Activated naive CD4-positive, alpha-beta T cell treated with anti-CD3 and anti-CD28 coated beads for 36 hours (primary cell): ENCODE results near the gene ITGA8. TPM values are rescaled to one million over a fixed set of nuclear protein-coding genes. Genes with fewer than 3 reads are reported as not detected.
"Not testable (repeated sequence)": the region's sequence is repeated elsewhere in the genome, so short reads cannot be mapped to it uniquely, and the experiment has no call there.

Source experiments
- CTCF ChIA-PET: fragments of 350-600 bp; sonication (Branson Sonifier 250); formaldehyde crosslinking; loops from one replicate; lab custom pipeline; 2021; ENCODE audit warnings: antibody characterized with exemption; lab: Charles Lee
- DNase-seq: peaks from one replicate; pipeline ENCODE4 v3.0.0-alpha.2; 2020
- H3K27ac Mint-ChIP-seq: one replicate; pipeline ENCODE4 v1.8.0; 2021; ENCODE audit warnings: mild to moderate bottlenecking, mixed read lengths
- H3K27me3 Mint-ChIP-seq: one replicate; pipeline ENCODE4 v1.8.0; 2021; ENCODE audit warnings: low read depth, mixed read lengths
- H3K36me3 Mint-ChIP-seq: one replicate; pipeline ENCODE4 v1.8.0; 2021; ENCODE audit warnings: low read depth, mixed read lengths
- H3K4me1 Mint-ChIP-seq: one replicate; pipeline ENCODE4 v1.8.0; 2021; ENCODE audit warnings: low read depth, mixed read lengths
- H3K4me3 Mint-ChIP-seq: one replicate; pipeline ENCODE4 v1.8.0; 2021; ENCODE audit warnings: mild to moderate bottlenecking, moderate library complexity, mixed read lengths
- H3K9me3 Mint-ChIP-seq: one replicate; pipeline ENCODE4 v1.8.0; 2021; ENCODE audit warnings: mixed read lengths
- intact Hi-C: fragments of 100-400 bp; cut with micrococcal nuclease; formaldehyde crosslinking; loops from one replicate; pipeline ENCODE4 v1.15.1; 2023
- total RNA-seq, 2 experiments: library from RNA; stranded (reverse); gene quantifications; one replicate each; pipeline ENCODE4 v1.2.3, GENCODE V29; 2021

ITGA8 gene
- total RNA-seq, 2 experiments from 2014 or later = not detected

DNA sequence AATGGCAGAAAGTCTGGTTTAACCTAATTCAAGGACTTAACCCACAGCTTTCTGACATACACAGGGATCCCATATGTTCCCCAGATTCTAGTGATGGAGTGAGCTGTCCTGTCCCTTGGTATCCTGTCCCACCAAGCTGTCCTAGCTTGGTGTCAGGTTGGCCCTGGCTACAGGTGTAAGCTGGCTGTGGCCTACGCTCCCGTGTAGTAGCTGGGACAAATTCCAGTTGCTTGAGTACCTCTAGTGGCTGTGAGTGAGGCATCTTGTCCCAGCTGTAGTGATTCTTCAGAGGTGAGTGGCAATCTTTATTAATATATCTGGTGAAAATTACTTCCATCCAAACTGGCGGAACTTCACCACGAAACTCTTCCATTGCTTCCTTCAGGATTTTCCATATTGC lies 243.4 kb downstream of the ITGA8 start:
- CTCF ChIA-PET = interaction anchor here (0.7 kb wide), 1 partner anchor 1562 kb away, joined by 3 read pairs; no protein-coding TSS in a partner anchor
- Mint-ChIP-seq H3K4me3 (no peak overlapping the region), H3K27me3 (peaks cover 20% of the 10 kb centered on the region), H3K9me3 (peaks cover 1% of the 10 kb centered on the region), H3K27ac (no peak overlapping the region), H3K36me3 (no peaks in the 10 kb centered on the region), H3K4me1 (no peaks in the 10 kb centered on the region)
- DNase-seq = no peak
- intact Hi-C loops = no loop called here

DNA sequence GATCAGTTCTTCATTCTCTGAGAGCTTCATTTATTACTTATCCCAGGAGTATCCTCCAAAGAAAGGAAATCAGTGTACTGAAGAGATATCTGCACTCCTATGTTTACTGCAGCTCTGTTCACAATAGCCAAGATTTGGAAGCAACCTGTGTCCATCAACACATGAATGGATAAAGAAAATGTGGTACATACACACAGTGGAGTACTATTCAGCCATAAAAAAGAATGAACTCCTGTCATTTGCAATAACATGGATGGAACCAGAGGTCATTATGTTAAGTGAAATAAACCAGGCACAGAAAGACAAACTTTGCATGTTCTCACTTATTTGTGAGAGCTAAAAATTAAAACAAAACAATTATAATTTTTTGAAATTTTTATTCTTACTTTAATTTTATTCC lies 244.3 kb downstream of the ITGA8 start:
- H3K9me3 Mint-ChIP-seq, H3K4me3 Mint-ChIP-seq, H3K36me3 Mint-ChIP-seq, H3K27ac Mint-ChIP-seq, CTCF ChIA-PET, DNase-seq, intact Hi-C loops, H3K4me1 Mint-ChIP-seq: not testable (repeated sequence)
- H3K27me3 Mint-ChIP-seq = peaks cover 20% of the 10 kb centered on the region

DNA sequence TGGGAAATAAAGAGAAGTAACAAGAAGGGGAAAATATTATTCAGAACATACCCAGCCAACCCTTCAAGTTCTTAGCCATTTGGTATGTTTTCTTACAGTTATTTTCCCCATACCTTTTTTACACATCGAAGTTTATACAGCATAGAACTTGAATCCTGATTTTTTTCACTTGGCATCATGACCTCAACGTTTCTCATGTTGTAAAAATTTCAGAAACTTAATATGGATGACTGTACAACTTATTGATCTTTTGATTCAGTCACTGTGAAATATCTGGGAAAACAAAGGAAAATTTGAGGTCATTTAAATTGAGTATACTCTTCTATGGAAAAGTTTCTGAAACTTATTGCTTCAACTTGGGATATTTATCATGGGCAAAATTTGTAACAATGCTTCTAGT lies 245.1 kb downstream of the ITGA8 start:
- intact Hi-C loops = no loop called here
- Mint-ChIP-seq H3K27me3 (peaks cover 14% of the 10 kb centered on the region), H3K27ac (no peak overlapping the region), H3K4me3 (no peak overlapping the region), H3K36me3 (no peaks in the 10 kb centered on the region), H3K4me1 (no peaks in the 10 kb centered on the region), H3K9me3 (peaks cover 1% of the 10 kb centered on the region)
- no peak for DNase-seq
- CTCF ChIA-PET = no interaction called here

DNA sequence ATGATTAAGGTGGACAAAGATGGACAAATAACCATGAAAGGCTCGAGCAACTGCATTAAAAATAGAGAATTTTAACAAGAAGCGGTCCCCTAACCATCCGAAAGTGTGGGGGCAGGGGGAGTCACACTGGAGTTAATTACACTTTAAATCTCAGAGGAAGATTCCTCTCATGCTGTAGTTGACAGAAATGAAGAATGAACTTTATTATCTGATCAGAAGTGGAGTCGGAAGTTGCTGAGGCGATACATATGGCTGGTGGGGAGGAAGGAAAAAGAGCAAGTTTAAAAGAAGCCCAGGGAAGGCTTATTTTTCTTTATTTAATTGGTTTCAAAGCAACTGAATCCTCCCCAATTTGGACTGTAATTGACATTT lies 246.3 kb downstream of the ITGA8 start:
- CTCF ChIA-PET = no interaction called here
- Mint-ChIP-seq H3K27ac (no peak overlapping the region), H3K36me3 (no peaks in the 10 kb centered on the region), H3K4me1 (no peaks in the 10 kb centered on the region), H3K27me3 (peaks cover 14% of the 10 kb centered on the region), H3K4me3 (no peak overlapping the region), H3K9me3 (peaks cover 1% of the 10 kb centered on the region)
- intact Hi-C loops = no loop called here
- DNase-seq = no peak

DNA sequence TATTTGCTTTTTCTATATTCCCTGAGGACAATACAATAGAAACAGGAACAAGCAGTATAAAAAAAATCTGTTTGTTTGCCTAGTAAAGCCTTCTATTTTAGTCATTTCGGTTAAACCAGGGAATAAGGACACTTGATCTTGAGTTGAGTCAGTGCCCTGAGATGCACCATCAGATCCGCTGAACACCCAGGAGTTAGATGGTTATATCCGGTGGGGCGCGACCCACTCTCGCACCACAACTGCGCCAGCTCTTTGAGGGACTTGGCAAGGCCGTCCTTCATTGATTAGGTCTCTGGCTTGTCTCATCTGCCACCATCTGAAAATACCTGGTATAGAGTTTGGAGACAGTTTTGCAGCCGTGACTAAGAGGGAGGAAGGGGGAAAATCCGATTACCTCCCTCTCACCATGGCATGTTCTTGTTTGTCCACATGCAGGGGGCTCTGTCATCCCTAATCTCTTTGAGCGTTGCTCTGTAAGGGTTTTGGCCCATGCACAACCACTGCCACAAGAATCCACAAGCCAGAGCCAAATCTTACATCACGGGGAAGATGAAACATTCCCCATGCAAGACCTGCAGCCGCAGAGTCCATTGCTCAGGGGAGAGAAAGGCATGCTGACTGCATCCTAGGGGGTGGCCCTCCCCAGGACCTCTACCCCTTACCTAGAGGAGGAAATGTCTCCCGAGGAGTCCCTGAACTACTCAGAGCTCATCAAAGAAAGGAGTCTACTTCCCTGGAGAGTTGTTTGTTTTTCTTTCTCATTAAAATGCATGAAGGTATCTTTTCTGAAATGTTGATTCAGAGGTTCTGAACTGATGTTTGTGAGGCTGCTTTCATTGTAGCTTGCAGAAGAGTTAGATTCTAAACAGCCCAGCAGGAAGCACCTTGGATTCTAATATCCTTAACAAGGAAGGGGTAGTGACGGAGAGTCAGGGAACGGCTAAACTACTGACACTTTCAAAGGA lies 247.0 kb downstream of the ITGA8 start:
- Mint-ChIP-seq H3K27ac (no peak overlapping the region), H3K9me3 (peaks cover 1% of the 10 kb centered on the region)
- DNase-seq = no peak

DNA sequence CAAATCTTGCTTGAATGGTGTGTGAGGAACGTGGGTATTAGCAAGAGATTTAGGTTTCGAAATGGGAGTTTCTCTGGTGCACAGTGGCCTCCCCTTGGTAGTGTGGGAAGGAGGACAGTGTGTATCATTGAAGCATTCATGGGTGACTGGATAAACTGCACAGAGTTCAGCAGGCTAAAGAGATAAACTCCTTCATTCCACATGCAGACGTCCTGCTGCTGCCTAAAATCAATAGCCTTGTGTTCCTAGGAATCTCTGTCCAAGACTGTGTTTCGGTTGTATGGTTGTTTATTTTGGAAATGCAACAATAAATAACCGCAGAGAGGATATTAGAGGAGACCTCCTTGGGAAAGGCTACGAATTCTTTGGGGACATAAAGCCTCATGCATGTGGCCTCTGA lies 247.7 kb downstream of the ITGA8 start:
- Mint-ChIP-seq H3K9me3 (peaks cover 1% of the 10 kb centered on the region), H3K27ac (no peak overlapping the region), H3K4me3 (no peak overlapping the region), H3K27me3 (peaks cover 10% of the 10 kb centered on the region), H3K36me3 (no peaks in the 10 kb centered on the region), H3K4me1 (no peaks in the 10 kb centered on the region)
- intact Hi-C loops = no loop called here
- DNase-seq = no peak
- CTCF ChIA-PET = no interaction called here

More for the DNA sequence above, 247.0 kb downstream of the ITGA8 start:
- intact Hi-C loops = no loop called here
- Mint-ChIP-seq H3K36me3 (no peaks in the 10 kb centered on the region), H3K4me1 (no peaks in the 10 kb centered on the region), H3K27me3 (peaks cover 14% of the 10 kb centered on the region), H3K4me3 (no peak overlapping the region)
- CTCF ChIA-PET = no interaction called here

DNA sequence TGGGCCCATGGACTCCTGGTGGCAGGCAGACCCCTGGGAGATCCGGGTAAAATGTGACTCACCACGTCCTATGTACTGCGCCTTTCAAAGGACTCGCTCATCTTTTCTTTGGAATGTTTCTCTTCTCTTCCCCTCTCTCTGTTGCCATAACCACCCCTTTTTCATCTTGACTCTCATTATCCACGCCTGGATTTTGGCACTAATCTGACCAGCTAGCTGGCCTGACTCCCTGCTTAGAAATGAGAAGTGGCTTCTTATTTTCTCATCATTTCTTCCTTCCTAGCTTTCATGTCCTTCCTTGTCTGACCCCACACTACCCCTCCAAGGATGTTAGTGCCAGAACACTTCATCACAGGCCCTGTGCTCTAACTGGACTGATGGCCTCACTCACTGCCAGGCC lies 250.6 kb downstream of the ITGA8 start:
- H3K27ac Mint-ChIP-seq = no peak overlapping the region
- no peaks in the 10 kb centered on the region for H3K36me3 Mint-ChIP-seq
- H3K4me1 Mint-ChIP-seq = no peaks in the 10 kb centered on the region
- no peaks in the 10 kb centered on the region for H3K9me3 Mint-ChIP-seq
- intact Hi-C loops = no loop called here
- no peak overlapping the region for H3K4me3 Mint-ChIP-seq
- H3K27me3 Mint-ChIP-seq = peaks cover 7% of the 10 kb centered on the region
- DNase-seq = no peak
- CTCF ChIA-PET = interaction anchor here (0.5 kb wide), 1 partner anchor 8 kb away, joined by 4 read pairs; no protein-coding TSS in a partner anchor

DNA sequence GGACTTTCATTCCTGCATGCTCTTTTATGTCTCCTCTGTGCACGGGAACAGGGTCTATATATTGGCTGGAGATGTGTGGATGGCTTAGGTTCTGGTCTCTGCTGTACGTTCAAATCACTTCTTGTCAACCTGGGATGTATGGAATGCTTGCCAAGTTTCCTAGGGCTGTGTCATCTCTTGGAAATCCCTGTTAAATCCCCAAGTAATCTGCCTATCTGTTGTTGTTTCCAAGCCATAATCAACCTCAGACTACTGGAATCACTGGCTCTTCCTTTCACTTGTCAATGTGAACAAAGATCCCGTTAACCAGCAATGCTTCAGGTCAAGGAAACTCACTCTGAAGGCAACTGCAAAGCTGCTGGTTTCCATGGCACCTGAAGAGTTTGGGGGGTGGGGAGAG lies 255.3 kb downstream of the ITGA8 start:
- H3K27me3 Mint-ChIP-seq = peaks cover 7% of the 10 kb centered on the region
- peaks cover 4% of the 10 kb centered on the region for H3K9me3 Mint-ChIP-seq
- no peak for DNase-seq
- H3K4me1 Mint-ChIP-seq = no peaks in the 10 kb centered on the region
- H3K36me3 Mint-ChIP-seq = no peaks in the 10 kb centered on the region
- intact Hi-C loops = no loop called here
- no peak overlapping the region for H3K27ac Mint-ChIP-seq
- CTCF ChIA-PET = no interaction called here
- H3K4me3 Mint-ChIP-seq = no peak overlapping the region

Other genes with a start within 250 kb of the ITGA8 start
- gene MINDY3, start 140.6 kb upstream of the ITGA8 start, total RNA-seq = 10 to 100 TPM in 1 of 2 experiments, 1 to 10 TPM in 1; 9.0 to 12.0 TPM